HepG2 (cell line): ENCODE data around the gene NPHS1. TPM values are rescaled to one million over a fixed set of nuclear protein-coding genes. Genes with fewer than 3 reads are reported as not detected.
A peak's percentile ranks its signal among the peaks of the same experiment; 100 is the strongest.

ENCODE experiments used
- CREB1 ChIP-seq, 2 experiments: fragments of 450-650 bp in 1 of 2; IDR thresholded peaks; 2 replicates each; pipeline ENCODE4 v1.6.1; 2016 to 2017; ENCODE audit warnings: control low read depth in 1 of 2, mild to moderate bottlenecking in 1 of 2, missing compliant biosample characterization in 1 of 2, missing genetic modification characterization in 1 of 2
- CTCF ChIP-seq: sonication (generic); formaldehyde crosslinking; IDR thresholded peaks from 2 replicates; pipeline ENCODE4 v1.5.0; 2020; ENCODE audit warnings: mild to moderate bottlenecking, missing genetic modification reagents, moderate library complexity
- GABPA ChIP-seq, 2 experiments: IDR thresholded peaks; 2 replicates each; pipeline ENCODE4 v1.6.1; 2011 to 2016; ENCODE audit warnings: low read depth in 2 of 2, low read length in 1 of 2, missing biosample characterization in 1 of 2, missing genetic modification characterization in 1 of 2
- MXD4 ChIP-seq: IDR thresholded peaks from 2 replicates; pipeline ENCODE4 v1.6.1; 2016; ENCODE audit warnings: mild to moderate bottlenecking, missing biosample characterization, missing genetic modification reagents
- PLSCR1 ChIP-seq: sonication (generic); formaldehyde crosslinking; IDR thresholded peaks from 2 replicates; pipeline ENCODE4 v1.5.0; 2020; ENCODE audit warnings: missing genetic modification reagents, mild to moderate bottlenecking, borderline replicate concordance
- STAT6 ChIP-seq: sonication (generic); formaldehyde crosslinking; IDR thresholded peaks from 2 replicates; pipeline ENCODE4 v1.4.0; 2020; ENCODE audit warnings: missing genetic modification reagents, mild to moderate bottlenecking, borderline replicate concordance
- ZBTB38 ChIP-seq: sonication (generic); formaldehyde crosslinking; IDR thresholded peaks from 2 replicates; pipeline ENCODE4 v1.5.1; 2020; ENCODE audit warnings: mild to moderate bottlenecking, missing genetic modification reagents
- ZNF746 ChIP-seq: sonication (generic); formaldehyde crosslinking; IDR thresholded peaks from 2 replicates; pipeline ENCODE4 v1.8.0; 2022; ENCODE audit warnings: mild to moderate bottlenecking, missing genetic modification reagents
- polyA plus RNA-seq, 8 experiments: library from polyadenylated mRNA; depleted of rRNA in 3 of 8; stranded (reverse) in 7 of 8; unstranded in 1 of 8; fragments of >200 nt; fragmentation: Illumina TruSeq in 4 of 8; extraction: Trizol in 4 of 8; gene quantifications; 2 replicates each; pipeline versions ENCODE4 v1.2.1 to v1.2.3, GENCODE V29; 2011 to 2016; ENCODE audit warnings: low read depth in 4 of 8, missing spikeins in 1 of 8, mixed read lengths in 1 of 8; ENCODE audit not compliant: insufficient read depth in 1 of 8
- total RNA-seq, 5 experiments: library from RNA; depleted of rRNA; stranded (reverse); fragments of >200 nt; fragmentation: Illumina TruSeq; extraction: Trizol; gene quantifications; 2 replicates each; pipeline ENCODE4 v1.2.3, GENCODE V29; 2016; ENCODE audit warnings: low read depth in 1 of 5

NPHS1 gene
- total and polyA plus RNA-seq, 2 of the 13 experiments (the other 11 are each of a cell fraction or from before 2014, with no cell fraction given): not detected

- TF ChIP-seq STAT6 (CRISPR knock-in tag) (no peak), GABPA (IDR thresholded peaks at IDR 0.05; ENCODE audit: low read depth, low read length) (peak; percentile 27; the same call in 1 of the 2 replicates), GABPA (CRISPR knock-in tag; IDR thresholded peaks at IDR 0.05; ENCODE audit: low read depth) (no peak), ZNF746 (CRISPR knock-in tag) (no peak), ZBTB38 (CRISPR knock-in tag) (no peak), CREB1 (IDR thresholded peaks at IDR 0.05) (0 out of 2 replicates have a peak, but pooled peaks have one; percentile 30), CREB1 (CRISPR knock-in tag; IDR thresholded peaks at IDR 0.05) (no peak), PLSCR1 (no peak), MXD4 (CRISPR knock-in tag) (no peak), CTCF (CRISPR knock-in tag) (peak; percentile 39)
Measured at GRCh38 chr19:35851213-35852028, 883 bp downstream of the NPHS1 start (continued).
